HG03108 (cell line): ENCODE data around the gene ZIC1.

Experiments
- ATAC-seq: cut with Tn5 transposase; IDR thresholded peaks from one replicate; pipeline ENCODE4 v1.9.1; 2021; ENCODE audit warnings: moderate library complexity; ENCODE audit not compliant: unreplicated experiment

The ZIC1 gene

DNA sequence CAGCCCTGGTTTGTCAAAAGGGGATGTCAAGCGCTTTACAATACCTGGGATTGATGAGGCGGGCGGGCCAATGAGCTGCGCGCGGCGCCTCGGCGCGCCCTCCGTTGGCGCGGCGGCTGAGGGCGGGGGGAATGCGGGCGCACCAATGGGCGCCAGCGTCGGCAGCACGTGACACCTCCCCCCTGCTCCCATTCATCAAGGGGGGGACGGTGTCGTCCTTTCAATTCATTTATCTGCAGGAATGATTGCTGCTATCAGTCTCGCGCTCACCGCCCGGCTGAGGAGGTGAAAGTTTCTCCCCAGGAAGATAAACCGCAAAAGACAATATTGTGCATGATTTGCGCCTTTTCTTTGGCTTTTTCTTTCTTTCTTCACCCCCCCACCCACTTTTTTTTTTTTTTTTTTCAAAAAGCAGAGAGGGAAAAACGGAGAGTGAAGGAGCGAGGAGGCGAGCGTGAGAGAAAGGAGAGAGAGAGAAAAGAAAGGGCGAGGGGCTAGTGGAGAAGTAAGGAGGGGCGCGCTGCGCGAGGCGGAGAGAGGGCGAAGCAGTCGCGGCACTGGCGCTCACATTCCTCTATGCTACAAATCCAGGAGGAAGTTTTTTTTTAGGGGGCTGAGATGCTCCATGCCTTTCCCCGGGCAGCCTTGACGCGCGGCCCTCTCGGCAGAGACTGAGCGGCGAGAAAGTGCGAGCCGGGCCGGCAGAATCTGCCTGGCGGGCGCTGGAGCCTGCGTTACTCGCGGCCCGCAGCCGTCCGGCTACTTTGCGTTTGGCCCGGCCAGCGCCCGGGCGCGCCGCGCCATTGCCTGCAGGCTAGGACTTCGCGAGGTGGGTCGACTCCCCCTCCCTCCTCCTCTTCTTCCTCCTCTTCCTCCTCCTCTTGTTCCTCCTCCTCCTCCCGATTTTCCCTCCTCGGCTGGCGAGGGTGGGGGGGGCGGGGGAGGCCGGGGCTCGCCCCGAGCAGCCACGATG is at the start of gene ZIC1:
ZIC1 (plus strand) TSS at position 223 of the 973 bp plus-strand sequence; CDS start at position 971, 748 bp downstream.
- no peak for ATAC-seq

DNA sequence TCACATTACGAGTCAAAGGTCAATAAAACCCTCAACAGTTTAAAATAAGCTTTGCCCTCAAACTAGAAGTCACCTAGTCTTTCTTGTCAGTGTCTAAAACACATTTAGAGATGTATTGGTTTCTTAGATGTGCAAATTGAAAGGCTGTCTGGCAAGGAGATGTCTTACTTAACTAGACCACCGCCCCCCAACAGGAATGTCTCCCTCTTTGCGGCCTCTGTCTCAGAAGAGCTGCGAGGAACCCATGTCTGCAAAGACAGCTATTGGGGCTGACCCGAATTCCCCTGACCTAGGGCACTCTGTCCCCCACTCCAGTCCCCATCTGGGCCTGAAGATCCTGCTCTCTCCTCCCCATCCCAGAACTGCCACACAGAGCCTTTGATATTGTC is 49.1 kb upstream of the ZIC1 start:
- no peak for ATAC-seq

DNA sequence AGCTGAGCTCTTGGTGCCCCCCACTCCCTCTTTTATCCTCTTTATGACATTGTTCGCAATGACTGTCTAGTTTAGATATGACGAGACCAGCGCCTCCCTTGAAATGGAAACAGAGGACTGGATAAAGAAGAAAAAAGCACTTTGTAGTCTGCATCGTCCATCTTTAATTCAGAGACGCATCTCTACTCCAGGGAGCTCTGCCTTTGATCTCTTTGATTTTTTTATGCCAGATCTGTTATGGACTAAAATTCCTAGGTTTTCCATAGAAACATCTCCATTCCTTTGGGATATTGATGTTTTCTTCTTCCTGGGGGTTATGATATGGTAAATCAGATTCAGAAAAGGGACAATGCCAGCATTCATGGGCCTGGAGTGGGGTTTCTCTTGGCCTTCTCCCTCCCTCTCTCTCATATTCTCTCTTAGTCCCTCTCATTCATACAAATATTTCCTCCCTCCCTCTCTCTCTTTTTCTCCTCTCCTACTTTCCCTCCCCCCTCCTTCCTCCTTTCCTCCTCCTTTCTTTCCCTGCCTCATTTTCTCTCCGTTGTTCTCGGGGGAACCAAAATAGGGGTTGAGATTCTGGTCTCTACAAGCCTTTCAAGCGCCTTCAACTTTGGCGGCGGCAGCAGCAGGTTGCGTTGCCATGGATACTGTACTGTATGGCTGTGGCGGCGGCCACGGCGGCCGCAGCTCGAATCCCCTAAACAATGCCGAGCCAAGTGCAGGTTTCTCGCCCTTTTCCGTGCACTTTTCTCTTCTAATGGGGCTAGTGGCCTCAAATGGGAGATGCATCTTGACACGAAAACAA is 48.3 kb upstream of the ZIC1 start:
- no peak for ATAC-seq

DNA sequence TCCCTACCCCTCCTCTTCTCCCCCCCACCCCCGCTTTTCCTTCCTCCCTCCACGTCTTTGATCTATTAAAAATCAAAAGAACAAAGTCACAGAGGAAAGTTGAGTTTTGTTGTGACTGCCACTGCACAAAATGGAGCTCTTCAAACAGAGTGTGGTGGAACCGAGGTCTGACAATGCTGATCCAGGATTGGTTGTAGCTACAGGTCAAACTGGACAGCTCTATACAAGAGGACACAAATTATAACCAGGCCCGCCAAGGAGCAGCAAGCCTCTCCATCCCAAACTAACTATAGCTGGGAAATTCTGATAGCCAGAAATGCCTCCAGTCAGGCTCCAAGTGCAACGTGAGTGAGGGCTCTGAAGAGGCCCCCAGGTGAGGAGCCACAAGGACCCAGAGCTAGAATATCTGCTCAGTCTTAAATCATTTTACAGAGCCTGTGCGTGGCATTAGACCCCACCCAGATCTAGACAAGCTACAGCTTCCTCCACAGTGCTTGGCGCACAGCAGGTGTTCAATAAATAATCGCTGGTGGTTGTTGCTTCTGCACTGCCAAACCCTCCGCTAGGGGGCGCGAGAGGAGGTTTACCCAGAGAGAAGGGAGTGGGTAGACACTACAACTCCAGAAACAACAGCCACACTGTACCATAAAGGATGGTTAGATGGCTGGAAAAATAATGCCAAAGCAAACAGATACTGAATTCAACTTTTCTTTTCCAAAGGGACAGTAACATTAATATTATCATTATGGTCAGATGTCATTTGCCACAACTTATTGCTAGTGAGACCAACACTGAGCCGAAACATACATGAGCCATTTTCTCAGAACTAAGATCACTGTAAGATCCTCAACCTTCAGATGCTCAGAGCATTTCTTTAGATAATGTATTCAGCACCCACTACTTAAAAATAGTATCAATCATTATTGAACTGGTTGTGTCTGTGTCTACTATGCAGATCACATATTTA is 47.4 kb upstream of the ZIC1 start:
- no peak for ATAC-seq

DNA sequence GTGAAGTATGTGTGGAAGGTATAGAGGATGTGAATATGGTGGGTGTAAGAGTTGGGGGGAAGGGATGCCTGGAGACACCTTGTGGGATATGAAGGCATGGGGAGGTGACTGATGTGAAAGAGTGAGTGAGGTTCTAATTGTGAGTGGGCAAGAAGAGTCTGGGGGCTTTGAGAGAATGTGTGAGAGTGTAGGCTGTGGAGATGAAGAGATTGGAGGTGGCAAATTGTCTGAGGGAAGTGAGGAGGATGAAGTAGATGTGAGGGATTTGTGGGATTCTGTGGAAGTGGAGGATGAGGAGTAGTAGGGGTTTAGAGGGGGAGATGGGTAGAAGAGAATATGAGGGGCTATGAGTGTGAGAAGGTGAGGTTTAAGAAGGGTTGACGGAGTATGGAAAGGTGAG is 44.4 kb upstream of the ZIC1 start:
- no peak for ATAC-seq

DNA sequence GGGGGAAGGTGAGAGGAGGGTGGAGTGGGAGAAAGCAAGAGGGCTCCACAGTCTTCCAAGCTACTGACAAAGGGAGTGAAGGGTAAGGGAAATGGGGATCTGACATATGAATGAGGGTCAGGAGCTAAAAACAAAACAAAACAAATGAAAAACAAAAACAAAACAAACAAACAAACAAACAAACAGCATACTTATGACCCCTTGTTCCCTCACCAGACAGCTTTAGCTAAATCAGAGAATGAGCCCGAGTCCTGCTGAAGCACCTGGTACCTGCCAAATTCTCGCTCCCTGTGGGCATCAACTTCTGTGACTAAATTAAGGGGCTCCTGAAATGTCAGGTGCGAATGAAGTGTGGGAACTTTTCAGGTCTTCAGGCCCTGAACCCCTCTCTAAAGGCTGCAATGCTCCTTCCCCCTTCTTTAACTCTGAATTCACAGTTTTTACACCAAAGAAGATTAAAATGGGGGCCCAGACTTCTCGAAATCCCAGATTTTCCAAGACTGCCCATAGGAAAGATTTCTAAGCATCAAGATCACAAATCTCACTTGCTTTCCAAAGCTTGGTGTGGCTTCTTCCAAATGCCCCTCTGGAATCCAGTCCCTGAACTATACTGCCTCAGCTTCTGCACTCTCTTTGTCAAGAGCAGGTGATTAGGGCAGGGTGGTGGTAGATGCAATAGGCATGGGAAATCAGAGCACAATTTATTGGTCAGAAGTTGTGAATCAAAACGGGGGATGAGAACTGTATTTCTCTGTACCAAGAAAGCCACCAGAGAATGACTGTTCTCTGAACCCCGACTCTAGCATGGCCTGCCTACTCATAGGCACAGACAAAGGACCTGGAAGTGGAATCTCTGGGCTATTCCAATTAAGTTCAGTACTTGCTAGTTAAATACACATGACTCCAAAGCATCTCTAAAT is 43.7 kb upstream of the ZIC1 start:
- ATAC-seq, result no peak

DNA sequence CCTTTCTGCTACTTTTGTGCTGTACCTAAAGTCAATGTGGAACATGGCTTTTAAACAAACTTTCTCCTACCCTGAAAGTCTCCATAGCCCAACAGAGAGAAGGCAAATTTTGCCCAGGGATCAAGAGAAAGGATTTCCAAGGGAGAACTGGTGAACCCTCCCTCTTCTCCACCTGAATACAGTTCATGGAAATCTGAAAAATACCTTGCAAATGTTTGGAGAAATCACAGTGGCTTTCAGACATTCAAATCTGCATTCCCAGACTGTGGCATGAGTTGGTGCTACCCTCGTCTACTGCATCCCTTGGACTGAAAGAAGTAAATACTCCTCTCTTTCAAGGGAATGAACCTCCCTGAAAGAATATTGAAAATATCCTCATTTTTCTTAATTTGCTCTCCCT is 41.5 kb upstream of the ZIC1 start:
- ATAC-seq, result no peak

DNA sequence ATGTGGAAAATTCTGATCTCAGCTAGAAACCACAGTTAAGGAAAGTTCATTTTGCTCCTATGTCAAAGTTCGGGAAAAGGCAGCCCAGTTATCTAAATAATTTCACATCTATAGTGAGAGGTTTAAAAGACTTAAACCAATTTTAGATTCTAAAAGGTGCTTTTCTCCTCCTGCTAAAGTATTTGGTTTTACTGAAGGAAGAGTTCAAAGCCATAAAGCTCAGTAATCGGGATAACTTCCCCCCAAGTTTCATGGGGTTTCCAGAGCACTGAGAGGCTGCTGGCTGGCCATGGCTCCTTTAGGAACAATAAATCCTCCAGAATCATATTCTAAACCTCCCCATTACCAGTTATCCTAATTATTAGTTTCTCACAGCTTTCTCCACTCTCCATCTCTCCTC is 41.0 kb upstream of the ZIC1 start:
- ATAC-seq, result no peak

DNA sequence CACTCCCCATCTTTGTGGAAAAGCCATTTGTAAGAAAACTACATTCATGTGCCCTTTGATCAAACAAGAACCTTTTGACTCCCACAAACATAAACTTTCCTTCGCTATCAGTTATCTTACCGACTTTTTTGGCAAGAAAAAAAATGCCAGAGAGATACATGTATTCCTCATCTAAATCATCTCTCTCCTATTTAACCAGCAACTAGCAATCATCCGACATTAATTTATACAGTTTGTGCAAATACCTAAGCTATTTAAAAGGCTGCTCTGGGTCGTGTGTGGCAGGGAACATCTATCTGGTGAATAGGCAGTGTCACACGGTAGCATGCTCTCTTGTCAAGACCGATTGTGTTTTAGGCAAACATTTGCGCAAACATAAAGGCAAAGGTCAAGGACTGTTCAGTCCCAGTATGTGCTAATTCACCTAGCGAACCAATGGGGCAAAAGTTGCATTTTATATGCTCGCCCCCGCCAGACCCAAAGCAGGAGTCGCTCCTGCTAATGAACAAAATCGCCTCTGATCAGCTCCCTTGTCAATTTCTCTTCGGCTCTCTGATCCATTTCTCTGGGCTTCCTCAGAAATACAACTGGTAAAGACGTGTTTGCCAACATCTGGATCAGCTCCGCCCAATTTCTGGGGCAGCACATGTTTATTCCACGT is 40.5 kb upstream of the ZIC1 start:
- ATAC-seq, result no peak

DNA sequence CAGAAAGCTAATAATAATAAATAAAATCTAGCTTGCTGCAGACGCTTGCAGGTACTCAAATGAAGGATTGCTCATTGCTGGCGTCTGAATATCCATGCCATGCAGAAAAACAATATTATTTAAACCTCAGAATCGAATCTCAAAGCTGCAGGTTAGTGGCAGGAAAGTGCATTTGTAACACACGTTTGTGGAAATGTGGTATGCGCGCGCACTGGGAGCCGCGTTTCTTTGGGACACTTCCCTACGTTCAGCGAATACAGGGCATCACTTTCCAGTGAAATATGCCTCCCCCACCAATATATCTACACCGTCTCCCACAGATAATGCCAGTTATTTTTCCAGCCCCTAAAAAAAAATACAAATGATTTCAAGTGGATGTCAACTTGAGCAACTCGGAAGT is 39.9 kb upstream of the ZIC1 start:
- ATAC-seq, result no peak

DNA sequence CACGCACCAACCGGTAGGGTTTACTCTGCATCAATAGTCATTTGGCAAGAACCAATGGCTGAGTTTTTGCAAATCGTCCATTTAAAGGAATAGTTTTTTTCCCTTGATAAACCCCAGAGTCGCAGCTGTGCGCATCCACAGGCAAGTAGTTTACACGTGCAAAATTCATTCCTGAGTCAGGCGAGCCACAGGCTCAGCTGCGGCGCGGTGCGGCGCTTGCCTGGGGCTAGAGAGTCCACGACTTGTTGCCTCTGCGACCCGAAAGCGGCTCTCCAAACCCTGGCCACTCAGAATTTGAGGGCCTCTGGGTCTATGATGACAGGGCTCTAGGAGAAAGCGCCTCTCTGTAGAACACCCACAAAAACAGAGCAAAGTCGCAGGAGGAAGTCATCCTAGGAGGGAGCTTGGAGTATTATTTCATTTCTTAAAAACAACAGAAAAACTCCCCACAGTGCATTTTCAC is 39.5 kb upstream of the ZIC1 start:
- ATAC-seq, result no peak

DNA sequence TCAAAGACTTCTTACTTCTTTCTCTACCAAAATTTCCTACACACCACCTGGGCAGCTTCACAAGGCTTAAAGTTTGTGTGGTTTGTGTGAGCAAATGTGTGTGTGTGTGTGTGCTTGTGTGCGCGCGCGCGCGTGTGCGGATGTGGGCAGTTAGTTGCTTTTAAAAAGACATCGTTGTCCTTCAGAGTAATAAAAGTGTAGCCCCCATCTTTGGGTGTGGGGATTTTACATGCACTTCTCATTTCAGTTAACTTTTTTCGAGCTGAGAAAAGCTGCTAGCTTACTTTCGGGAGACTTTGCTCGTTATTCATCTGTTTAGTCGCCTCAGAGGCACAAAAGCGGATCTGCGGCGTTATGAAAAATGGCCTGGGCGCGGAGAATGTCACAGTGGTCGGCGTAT is 38.8 kb upstream of the ZIC1 start:
- no peak for ATAC-seq

DNA sequence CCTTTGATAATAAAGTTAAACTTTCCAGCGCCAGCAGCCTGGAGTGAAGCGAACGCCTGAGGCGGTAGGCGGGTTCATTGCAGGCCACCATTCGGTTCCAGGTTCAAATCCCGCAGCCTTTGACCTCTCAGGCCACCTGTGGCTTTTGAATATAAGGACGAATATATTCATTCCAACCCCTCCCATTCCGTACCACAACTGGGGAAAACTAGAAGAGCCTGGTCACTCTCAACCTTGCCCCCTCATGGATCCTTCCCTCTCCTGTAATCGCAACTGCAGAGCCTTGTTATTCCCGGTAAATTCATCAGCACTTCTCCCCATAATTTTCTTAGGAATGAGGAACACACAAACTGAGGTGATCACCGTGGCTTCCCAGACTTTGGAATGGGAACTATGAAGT is 38.0 kb upstream of the ZIC1 start:
- ATAC-seq, result no peak

DNA sequence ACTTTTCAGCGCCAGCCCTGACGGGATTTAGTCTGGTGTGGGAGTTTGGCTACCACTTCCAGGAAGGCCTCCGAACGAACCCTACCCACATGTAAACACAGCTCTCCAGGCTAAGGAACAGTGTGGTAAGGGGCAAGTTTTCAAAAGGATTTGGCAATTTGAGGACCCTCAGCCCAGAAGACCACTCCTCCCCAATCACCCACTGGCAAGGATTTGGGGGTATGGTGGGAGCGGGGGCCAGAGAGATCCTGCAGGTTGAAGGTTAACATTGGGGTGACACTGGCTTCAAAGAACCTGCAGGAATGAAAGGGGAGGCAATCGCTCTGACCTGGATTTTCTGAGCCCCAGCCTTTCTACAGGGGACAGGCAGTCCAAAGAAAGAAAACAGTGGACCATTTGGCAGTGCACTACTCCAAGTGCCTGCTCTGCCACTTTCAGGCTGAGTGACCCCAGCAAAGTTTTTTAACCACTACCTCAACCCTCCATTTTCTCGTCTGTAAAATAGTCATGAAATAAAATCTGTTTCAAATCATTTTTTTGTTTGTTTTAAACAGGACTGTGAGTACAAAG is 37.3 kb upstream of the ZIC1 start:
- ATAC-seq, result no peak

DNA sequence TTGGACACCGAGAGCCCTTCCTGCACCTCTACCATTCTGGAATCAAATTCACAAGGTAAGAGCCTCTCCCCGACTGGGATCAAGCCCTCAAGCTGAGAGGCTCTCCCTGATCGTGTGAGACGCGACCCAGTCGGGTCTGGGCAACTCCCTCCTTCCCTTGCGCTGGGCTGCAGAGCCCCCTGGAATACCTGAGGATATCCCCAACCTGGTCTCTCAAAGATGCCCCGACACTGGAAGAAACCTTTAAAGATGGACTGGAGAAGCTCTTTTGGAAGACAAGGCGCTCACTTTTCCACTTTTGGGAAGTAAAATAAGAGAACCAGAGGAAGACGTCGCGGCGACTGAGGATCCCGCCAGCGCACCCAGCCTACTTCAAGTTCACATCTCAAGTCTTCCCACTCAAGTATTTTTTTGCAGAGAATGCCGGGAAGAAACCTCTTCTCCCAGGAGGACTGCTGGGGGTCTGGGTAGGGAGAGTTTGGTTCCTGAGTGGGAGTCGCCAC is 36.6 kb upstream of the ZIC1 start:
- no peak for ATAC-seq

DNA sequence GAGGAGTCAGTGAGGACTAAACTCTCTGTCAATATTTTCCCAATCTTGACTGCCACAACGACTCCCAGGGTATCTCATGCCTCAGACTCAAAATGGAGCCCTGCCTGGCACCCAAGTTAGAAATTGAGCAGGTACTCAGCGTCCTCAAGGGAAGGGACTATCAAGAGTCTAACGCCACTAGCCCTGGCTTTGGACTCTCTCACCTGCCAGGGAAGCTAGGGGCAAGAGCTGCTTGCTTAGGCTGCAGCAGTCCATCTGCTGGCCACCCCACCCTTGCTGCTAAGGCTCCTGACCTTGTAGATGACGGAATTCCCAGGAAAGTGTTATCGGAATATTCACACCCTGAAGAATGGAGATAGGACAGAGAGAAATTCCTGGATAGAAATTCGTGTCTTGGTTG is 35.9 kb upstream of the ZIC1 start:
- ATAC-seq, result no peak

DNA sequence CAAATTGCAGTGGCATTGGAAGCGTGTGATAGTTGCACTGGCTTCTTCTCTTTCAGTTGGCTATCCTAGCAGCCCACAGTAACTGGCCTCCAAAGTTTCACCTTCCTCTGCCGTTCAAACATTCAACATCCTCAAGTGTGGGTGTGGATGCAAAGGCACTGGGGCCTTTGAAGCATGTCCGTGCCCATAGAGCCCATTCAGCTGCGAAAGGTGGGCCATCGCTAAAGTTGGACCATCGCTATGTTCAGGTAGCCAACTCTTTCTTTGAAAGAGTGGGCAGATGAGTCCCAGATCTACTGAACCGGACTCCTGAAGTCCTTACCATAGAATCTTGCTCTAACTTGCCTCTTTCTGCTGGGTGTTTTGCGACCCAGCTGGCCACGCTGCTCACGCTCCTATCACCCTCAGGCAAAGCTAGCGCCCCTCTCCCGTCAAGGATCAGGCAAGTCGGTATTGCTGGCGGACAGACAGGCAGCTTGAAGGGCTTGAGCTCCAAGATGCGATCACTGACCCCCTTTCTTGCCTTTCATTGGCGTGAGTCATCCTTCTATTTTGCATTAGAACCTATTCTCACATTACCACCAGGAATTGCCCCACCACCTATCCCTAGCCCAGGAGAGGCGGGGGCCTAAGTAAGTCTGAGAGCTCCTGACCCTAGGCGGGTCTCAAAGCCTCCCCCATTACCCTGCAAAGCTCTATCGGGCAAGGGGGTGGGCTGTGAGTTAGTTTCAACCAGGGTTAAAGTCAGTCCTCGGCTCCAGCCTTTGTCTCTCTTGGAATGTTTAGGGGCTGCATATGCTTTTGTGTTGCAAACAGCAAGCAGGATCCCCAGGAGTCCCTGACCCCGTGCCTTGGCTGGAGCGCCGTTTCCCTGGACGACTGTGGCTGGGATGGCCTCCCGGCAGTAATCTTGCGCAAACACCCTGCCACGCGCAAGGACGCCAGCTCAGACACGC is 31.5 kb upstream of the ZIC1 start:
- ATAC-seq, result no peak

DNA sequence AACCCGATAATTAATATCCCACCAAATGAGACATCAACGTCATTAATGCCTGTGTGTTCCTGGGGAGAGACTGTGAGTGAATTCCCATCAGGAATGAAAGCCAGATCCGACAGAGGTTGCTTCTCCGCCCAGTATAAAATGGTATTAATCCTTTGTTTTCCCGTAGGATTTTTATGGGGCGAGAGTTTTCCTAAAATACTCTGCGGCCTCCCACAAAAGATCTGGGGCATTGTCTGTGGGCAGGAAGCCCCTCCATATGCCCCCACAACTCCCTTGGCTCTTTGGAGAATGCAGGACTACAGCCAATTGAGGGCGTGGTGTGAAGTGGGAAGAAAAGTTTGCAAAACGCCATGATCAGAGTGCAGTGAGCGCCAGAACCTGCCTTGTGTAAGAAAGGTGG is 29.5 kb upstream of the ZIC1 start:
- no peak for ATAC-seq
